Measurements from ENCODE around the gene CHRM1.

DNA sequence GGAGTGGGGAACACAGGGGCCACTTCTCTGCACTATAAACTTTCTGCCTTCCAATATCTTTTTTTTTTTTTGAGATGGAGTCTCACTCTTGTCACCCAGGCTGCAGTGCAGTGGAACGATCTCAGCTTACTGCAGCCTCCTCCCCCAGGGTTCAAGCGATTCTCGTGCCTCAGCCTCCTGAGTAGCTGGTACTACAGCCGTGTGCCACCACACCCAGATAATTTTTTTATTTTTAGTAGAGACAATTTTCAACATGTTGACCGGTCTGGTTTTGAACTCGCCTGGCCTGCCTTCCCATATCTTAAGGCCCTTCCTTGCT lies 38.8 kb downstream of the CHRM1 start:
- TF ChIP-seq CTCF (IDR thresholded peaks at IDR 0.05) (no peak), POLR2A (IDR thresholded peaks at IDR 0.05) (no peak), EP300 (IDR thresholded peaks at IDR 0.05) (no peak), POLR2AphosphoS5 (IDR thresholded peaks at IDR 0.05) (no peak)
